DND-41 (cell line): ENCODE measurements around the gene RNASET2.

Experiments used
- ATAC-seq: fragments of 200-7000 bp; cut with Tn5 transposase; 3 replicates; pipeline ENCODE4 v1.9.1; 2021; ENCODE audit warnings: low read depth; ENCODE audit not compliant: insufficient read depth
- DNase-seq: peaks from one replicate; pipeline ENCODE4 v3.0.0-alpha.2; 2020
- H2AFZ ChIP-seq: 2 replicates; pipeline ENCODE4 v1.6.0; 2012; ENCODE audit warnings: low read depth, low read length
- H3K27ac ChIP-seq: 2 replicates; pipeline ENCODE4 v1.5.1; 2012; ENCODE audit warnings: low read length, inconsistent platforms
- H3K27me3 ChIP-seq: fragments of 200-600 bp; sonication (generic); 2 replicates; pipeline ENCODE4 v1.6.0; 2012; ENCODE audit warnings: low read length, mild to moderate bottlenecking, inconsistent platforms; ENCODE audit not compliant: insufficient read depth, poor library complexity
- H3K36me3 ChIP-seq: 2 replicates; pipeline ENCODE4 v1.5.1; 2012; ENCODE audit warnings: low read length, inconsistent platforms; ENCODE audit not compliant: insufficient read depth
- H3K4me1 ChIP-seq: 2 replicates; pipeline ENCODE4 v1.5.1; 2012; ENCODE audit warnings: mild to moderate bottlenecking, low read length; ENCODE audit not compliant: insufficient read depth
- H3K4me2 ChIP-seq: 2 replicates; pipeline ENCODE4 v1.6.0; 2012; ENCODE audit warnings: mild to moderate bottlenecking, moderate library complexity, low read length, inconsistent platforms; ENCODE audit not compliant: insufficient read depth
- H3K4me3 ChIP-seq, 2 experiments: fragments of 200-600 bp in 1 of 2; shearing (Covaris generic) in 1 of 2; 2 replicates each; pipeline ENCODE4 v1.5.1; 2012 to 2016; ENCODE audit warnings: inconsistent platforms in 2 of 2, low read length in 2 of 2, mild to moderate bottlenecking in 2 of 2, low read depth in 1 of 2, moderate library complexity in 1 of 2
- H3K79me2 ChIP-seq: 2 replicates; pipeline ENCODE4 v1.6.0; 2012; ENCODE audit warnings: low read length, inconsistent platforms; ENCODE audit not compliant: insufficient read depth
- H3K9ac ChIP-seq: 2 replicates; pipeline ENCODE4 v1.6.0; 2012; ENCODE audit warnings: low read depth, mild to moderate bottlenecking, inconsistent platforms, low read length, moderate library complexity
- H3K9me3 ChIP-seq: 2 replicates; pipeline ENCODE4 v1.5.1; 2012; ENCODE audit warnings: low read length, moderate library complexity, mild to moderate bottlenecking, inconsistent platforms; ENCODE audit not compliant: insufficient read depth, severe bottlenecking
- H4K20me1 ChIP-seq: 2 replicates; pipeline ENCODE4 v1.6.0; 2012; ENCODE audit warnings: low read length; ENCODE audit not compliant: insufficient read depth
- EZH2 ChIP-seq: IDR thresholded peaks from 3 replicates; pipeline ENCODE4 v1.6.1; 2012; ENCODE audit warnings: borderline replicate concordance, low read depth, mild to moderate bottlenecking, moderate library complexity, low read length, inconsistent platforms; ENCODE audit not compliant: severe bottlenecking
- TF ChIP-seq, protein P1 (sequence below): IDR thresholded peaks from 2 replicates; pipeline ENCODE4 v1.5.1; 2012; ENCODE audit warnings: borderline replicate concordance, low read length, moderate library complexity, mild to moderate bottlenecking; ENCODE audit not compliant: poor library complexity, severe bottlenecking; ENCODE audit errors: extremely low read depth

Gene RNASET2

DNA sequence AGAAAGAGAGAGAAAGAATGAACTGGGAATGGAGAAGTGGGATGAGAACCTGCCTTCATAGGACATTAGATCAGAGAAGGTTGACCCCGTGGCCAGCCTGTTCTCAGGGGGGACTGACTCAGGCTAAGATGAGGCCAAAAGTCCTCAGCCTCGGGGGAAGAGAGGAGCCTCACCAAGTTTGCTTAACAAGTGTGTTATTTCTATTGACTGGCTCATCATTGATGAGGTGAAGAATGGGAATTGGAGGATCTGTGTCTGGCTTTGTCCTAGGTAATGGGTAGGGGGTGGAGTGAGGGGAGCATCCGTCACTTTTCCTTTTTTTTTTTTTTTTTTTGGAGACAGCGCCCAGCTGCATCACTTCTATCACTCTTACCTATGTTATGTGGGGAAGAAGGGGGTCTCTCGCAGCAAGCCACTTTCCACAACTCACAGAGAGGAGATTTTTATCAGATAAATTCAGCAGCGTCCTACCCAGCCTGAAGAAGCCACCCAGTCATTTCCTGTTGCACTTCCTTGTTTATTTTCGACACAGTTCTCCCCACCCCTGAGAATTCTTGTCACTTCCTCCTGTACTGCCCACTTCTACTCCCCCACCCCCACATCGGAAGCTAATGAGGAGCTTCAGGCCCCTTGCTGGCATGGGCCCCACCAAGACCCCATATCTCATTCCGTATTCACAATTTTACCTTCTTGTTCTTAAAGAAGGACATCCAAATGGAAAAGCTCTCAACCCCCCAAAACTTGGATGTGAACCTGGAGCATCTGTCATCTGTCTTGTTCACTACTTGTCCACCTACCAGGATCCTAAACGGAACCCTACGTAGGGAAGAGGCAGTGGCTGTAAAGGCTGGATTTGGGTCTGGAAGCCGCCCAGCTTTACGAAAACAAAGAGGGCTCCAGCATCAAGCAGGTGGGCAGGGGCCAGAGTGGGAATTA, 2.8 kb upstream of the RNASET2 start:
- no peaks in the 10 kb centered on the region for H3K36me3 ChIP-seq
- H3K27me3 ChIP-seq, result no peaks in the 10 kb centered on the region
- H3K4me2 ChIP-seq, result peak overlapping the region; percentile 69
- H3K4me1 ChIP-seq, result peaks cover 50% of the 10 kb centered on the region
- H3K9ac ChIP-seq, result peak overlapping the region; percentile 39
- H3K4me3 ChIP-seq, result peak overlapping the region in 1 of 2 experiments; percentile 51; a peak in 2 of 4 replicates
- peaks cover 5% of the 10 kb centered on the region; the same call in 1 of the 2 replicates for H4K20me1 ChIP-seq
- DNase-seq (peak; percentile 77), ATAC-seq (peak; percentile 56)
- H2AFZ ChIP-seq, result peak overlapping the region; percentile 61
- peaks cover 9% of the 10 kb centered on the region for H3K79me2 ChIP-seq
- peak overlapping the region; percentile 79 for H3K27ac ChIP-seq
- TF ChIP-seq, protein P1, sequence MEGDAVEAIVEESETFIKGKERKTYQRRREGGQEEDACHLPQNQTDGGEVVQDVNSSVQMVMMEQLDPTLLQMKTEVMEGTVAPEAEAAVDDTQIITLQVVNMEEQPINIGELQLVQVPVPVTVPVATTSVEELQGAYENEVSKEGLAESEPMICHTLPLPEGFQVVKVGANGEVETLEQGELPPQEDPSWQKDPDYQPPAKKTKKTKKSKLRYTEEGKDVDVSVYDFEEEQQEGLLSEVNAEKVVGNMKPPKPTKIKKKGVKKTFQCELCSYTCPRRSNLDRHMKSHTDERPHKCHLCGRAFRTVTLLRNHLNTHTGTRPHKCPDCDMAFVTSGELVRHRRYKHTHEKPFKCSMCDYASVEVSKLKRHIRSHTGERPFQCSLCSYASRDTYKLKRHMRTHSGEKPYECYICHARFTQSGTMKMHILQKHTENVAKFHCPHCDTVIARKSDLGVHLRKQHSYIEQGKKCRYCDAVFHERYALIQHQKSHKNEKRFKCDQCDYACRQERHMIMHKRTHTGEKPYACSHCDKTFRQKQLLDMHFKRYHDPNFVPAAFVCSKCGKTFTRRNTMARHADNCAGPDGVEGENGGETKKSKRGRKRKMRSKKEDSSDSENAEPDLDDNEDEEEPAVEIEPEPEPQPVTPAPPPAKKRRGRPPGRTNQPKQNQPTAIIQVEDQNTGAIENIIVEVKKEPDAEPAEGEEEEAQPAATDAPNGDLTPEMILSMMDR, result no peak
- no peak for TF ChIP-seq EZH2
- H3K9me3 ChIP-seq, result no peaks in the 10 kb centered on the region

DNA sequence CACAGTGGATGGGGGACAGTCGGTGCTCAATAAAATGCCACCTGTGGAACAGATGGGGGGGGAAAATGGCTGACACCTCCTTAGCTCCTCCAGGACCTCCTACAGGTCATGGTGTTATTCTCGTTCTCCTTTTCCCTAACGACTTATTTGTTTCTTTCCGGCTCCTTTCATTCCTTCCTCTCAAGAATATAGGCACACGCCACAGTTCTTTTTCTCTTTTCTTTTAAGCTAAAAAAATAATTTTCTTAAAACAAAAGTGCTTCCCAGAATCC, 1.4 kb upstream of the RNASET2 start:
- H3K9ac ChIP-seq, result no peak overlapping the region
- no peak overlapping the region for H3K4me3 ChIP-seq
- no peak overlapping the region for H3K4me2 ChIP-seq
- H3K4me1 ChIP-seq, result peaks cover 51% of the 10 kb centered on the region
- DNase-seq, result no peak
- H4K20me1 ChIP-seq, result peaks cover 6% of the 10 kb centered on the region; the same call in 1 of the 2 replicates
- H3K79me2 ChIP-seq, result peaks cover 9% of the 10 kb centered on the region
- TF ChIP-seq EZH2, result no peak
- TF ChIP-seq, protein P1, result no peak
- H3K27ac ChIP-seq, result no peak overlapping the region; the same call in 1 of the 2 replicates
- H3K36me3 ChIP-seq, result no peaks in the 10 kb centered on the region
- H3K9me3 ChIP-seq, result no peaks in the 10 kb centered on the region
- H3K27me3 ChIP-seq, result no peaks in the 10 kb centered on the region
- ATAC-seq, result no peak
- no peak overlapping the region for H2AFZ ChIP-seq

DNA sequence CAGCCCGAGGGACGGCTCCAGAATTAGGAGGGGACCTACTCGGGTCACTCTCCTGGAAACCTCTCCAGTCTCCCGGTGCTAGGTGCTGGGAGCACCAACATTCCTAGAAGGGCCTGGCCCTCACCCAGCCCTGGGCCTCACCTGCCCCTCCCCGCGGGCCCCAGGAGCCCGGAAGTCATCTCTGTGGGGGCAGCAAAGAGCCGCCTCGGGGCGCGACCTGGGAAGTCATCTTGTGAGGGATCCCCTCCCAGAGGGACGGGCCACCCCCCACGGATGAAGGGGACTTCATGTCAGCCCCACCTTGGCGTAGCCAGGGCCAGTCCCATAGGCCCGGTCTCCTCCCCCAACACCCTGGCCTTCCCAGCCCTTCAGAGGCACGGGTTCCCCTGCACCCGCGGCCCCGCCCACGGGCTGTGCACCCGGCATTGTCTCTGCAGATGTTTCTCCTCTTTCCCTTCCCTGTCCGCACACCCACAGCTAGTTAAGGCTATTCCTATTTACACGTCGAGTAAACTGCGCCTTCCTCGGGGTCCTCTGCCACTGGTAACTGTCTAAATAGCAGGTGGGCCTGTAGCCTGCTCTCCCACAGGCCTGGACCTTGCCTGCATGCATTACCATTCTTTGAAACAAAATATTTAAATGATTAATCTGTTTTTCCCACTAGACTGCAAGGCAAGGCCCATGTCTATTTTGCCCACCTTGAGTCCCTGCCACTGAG, 896 bp upstream of the RNASET2 start:
- TF ChIP-seq, protein P1, result peak; percentile 2
- no peak for TF ChIP-seq EZH2
- peak overlapping the region; percentile 87 for H2AFZ ChIP-seq
- H3K79me2 ChIP-seq, result peaks cover 9% of the 10 kb centered on the region
- H3K27ac ChIP-seq, result peak overlapping the region; percentile 82
- peak; percentile 50 for DNase-seq
- H3K9me3 ChIP-seq, result no peaks in the 10 kb centered on the region
- H3K9ac ChIP-seq, result peak overlapping the region; percentile 91
- ATAC-seq, result peak; percentile 15
- H3K4me1 ChIP-seq, result peaks cover 51% of the 10 kb centered on the region
- peaks cover 9% of the 10 kb centered on the region; the same call in 1 of the 2 replicates for H4K20me1 ChIP-seq
- H3K27me3 ChIP-seq, result no peaks in the 10 kb centered on the region
- peak overlapping the region; percentile 98 for H3K4me2 ChIP-seq
- peak overlapping the region; percentile 66 to 94 for H3K4me3 ChIP-seq
- no peaks in the 10 kb centered on the region for H3K36me3 ChIP-seq
